ENCODE results near the gene TTLL7.

TTLL7 gene

DNA sequence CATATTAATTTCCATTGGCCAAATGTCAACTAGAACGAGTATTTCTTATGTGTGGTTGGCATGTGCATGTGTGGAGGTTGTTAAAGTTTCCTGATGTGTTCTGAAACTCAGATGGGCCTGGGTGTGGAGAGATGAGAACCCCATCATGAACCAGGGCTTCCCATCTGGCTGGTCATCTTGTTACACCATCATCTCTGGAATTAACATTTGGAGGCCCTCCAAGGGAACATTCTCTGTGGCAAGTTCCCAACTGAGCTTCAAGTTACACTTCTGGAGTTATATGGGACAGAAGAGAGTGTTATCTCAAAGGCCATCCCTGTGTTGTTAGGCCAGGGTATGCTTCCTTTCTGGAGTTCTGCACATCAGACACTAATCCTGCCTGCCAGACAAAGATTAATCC is 183.6 kb downstream of the TTLL7 start:
- DNase-seq = peak; percentile 91

Data from fibroblast of skin of abdomen (primary cell).